Spleen (tissue), 7 donors: ENCODE measurements around the gene NAGLU.

Experiments
- POLR2A ChIP-seq, 3 donors: fragments of 450-650 bp; IDR thresholded peaks; one replicate each; pipeline ENCODE4 v1.5.1; 2017; ENCODE audit warnings: antibody characterized with exemption in 3 of 3, mild to moderate bottlenecking in 1 of 3
- POLR2AphosphoS5 ChIP-seq, 3 donors: sonication (generic); formaldehyde crosslinking; IDR thresholded peaks; one replicate each; pipeline ENCODE4 v1.5.1; 2017; ENCODE audit warnings: antibody characterized with exemption in 3 of 3
- TF ChIP-seq, protein P1 (sequence below), 11 experiments: fragments of 200-600 bp in 7 of 11; fragments of 450-650 bp in 4 of 11; sonication (generic) in 4 of 11; IDR thresholded peaks in 8 of 11; conservative IDR thresholded peaks in 3 of 11; 1 replicate in 7 of 11; 2 replicates in 4 of 11; pipeline versions ENCODE4 v1.4.0 to v1.8.0; 2016 to 2021; ENCODE audit warnings: antibody characterized with exemption in 11 of 11, inconsistent platforms in 4 of 11, mild to moderate bottlenecking in 1 of 11
- donor health status: DM: no; HTN: no; CAD: no; lungs with moderate emphysema.
- donor health status: DM: no; HTN: no; CAD: no.
- donor health status: DM: no; HTN: no; CAD: no.

DNA sequence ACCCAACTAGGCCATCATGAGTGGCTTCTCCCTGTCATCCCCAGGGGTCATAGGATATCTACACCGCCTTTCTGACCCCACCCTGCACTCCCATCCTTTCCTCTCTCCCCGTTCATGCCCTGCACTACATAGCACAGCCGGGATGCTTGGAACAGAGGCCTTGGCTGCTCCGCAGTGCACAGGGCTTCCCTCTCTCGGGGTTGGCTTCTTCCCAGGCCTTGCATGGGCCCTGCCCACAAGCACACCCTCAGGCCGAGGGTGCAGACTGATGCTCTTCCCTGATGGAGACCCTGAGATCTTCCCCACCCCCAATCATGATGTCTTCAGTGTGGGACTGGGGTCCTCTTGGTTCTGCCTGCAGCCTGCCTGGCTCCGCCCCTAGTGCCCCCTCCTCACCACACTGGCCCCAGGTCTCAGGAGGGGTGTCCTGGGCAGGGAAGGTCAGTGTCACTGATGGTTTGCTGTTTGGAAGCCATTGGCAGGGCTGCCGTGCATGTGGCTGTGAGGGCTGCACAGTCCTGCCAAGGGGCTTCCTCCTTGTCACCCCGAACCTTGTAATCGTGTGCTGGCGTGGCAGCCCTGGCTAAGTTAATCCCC, 14.3 kb upstream of the NAGLU start:
- TF ChIP-seq POLR2A (IDR thresholded peaks at IDR 0.05) (no peak), POLR2AphosphoS5 (IDR thresholded peaks at IDR 0.05) (peak; percentile 3 to 33 (median 6))
- TF ChIP-seq, protein P1, sequence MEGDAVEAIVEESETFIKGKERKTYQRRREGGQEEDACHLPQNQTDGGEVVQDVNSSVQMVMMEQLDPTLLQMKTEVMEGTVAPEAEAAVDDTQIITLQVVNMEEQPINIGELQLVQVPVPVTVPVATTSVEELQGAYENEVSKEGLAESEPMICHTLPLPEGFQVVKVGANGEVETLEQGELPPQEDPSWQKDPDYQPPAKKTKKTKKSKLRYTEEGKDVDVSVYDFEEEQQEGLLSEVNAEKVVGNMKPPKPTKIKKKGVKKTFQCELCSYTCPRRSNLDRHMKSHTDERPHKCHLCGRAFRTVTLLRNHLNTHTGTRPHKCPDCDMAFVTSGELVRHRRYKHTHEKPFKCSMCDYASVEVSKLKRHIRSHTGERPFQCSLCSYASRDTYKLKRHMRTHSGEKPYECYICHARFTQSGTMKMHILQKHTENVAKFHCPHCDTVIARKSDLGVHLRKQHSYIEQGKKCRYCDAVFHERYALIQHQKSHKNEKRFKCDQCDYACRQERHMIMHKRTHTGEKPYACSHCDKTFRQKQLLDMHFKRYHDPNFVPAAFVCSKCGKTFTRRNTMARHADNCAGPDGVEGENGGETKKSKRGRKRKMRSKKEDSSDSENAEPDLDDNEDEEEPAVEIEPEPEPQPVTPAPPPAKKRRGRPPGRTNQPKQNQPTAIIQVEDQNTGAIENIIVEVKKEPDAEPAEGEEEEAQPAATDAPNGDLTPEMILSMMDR (IDR thresholded peaks at IDR 0.05 in 8 of 11, conservative IDR thresholded peaks at IDR 0.05 in 3 of 11) = no peak
